Measurements from ENCODE around the gene ACRBP.

Gene ACRBP

GRCh38 chr12:6646276-6647082 is 753 bp downstream of the ACRBP start:
- ATAC-seq: no peak

- no peak for ATAC-seq
Observed at GRCh38 chr12:6644903-6645302, 2.3 kb downstream of the ACRBP start.

- ATAC-seq: no peak
Observed at GRCh38 chr12:6644257-6644596, 3.0 kb downstream of the ACRBP start.

GRCh38 chr12:6643569-6644256 is 3.5 kb downstream of the ACRBP start:
- no peak for ATAC-seq

- no peak for ATAC-seq
Observed at GRCh38 chr12:6641131-6641530, 6.1 kb downstream of the ACRBP start.

- no peak for ATAC-seq
Observed at GRCh38 chr12:6640497-6640896, 6.7 kb downstream of the ACRBP start.

- ATAC-seq: no peak
Observed at GRCh38 chr12:6639151-6639801, 8.0 kb downstream of the ACRBP start.

- ATAC-seq: no peak
Observed at GRCh38 chr12:6638305-6638704, 8.9 kb downstream of the ACRBP start.

- ATAC-seq: peak; percentile 48 to 55
Observed at GRCh38 chr12:6635856-6636531, 11.2 kb downstream of the ACRBP start, which contains the start of gene LPAR5. LPAR5 (minus strand) TSS chr12:6635959; CDS start chr12:6621248, 14,711 bp downstream.

- ATAC-seq: peak; percentile 87 to 88
Observed at GRCh38 chr12:6635375-6635855, 11.8 kb downstream of the ACRBP start.

GRCh38 chr12:6632026-6632983 is 14.9 kb downstream of the ACRBP start:
- peak; percentile 57 to 66 for ATAC-seq

- no peak for ATAC-seq
Observed at GRCh38 chr12:6631549-6631961, 15.7 kb downstream of the ACRBP start.

- no peak for ATAC-seq
Observed at GRCh38 chr12:6630736-6631135, 16.5 kb downstream of the ACRBP start.

GRCh38 chr12:6627616-6628015 is 19.6 kb downstream of the ACRBP start:
- peak; percentile 66 to 72 for ATAC-seq

GRCh38 chr12:6626654-6627283 is 20.5 kb downstream of the ACRBP start:
- no peak for ATAC-seq

- no peak for ATAC-seq
Observed at GRCh38 chr12:6620885-6621274, 26.4 kb downstream of the ACRBP start.

- ATAC-seq: peak; percentile 71 to 78
Observed at GRCh38 chr12:6620137-6620884, 26.9 kb downstream of the ACRBP start.

- ATAC-seq: no peak
Observed at GRCh38 chr12:6618483-6619225, 28.6 kb downstream of the ACRBP start.

GRCh38 chr12:6615802-6616201 is 31.4 kb downstream of the ACRBP start:
- no peak for ATAC-seq
